CMK (cell line): ENCODE data around the gene NLN.
"Not testable (repeated sequence)": the region's sequence is repeated elsewhere in the genome, so short reads cannot be mapped to it uniquely, and the experiment has no call there.

Experiments used
- DNase-seq: peaks from one replicate; pipeline ENCODE4 v3.0.0-alpha.2; 2010; ENCODE audit warnings: low read depth

NLN gene

GRCh38 chr5:65871776-65872175 lies 149.8 kb downstream of the NLN start:
- DNase-seq, result not testable (repeated sequence)

- DNase-seq, result no peak
Observed at GRCh38 chr5:65873181-65873750, 151.3 kb downstream of the NLN start.

GRCh38 chr5:65874241-65874640 lies 152.2 kb downstream of the NLN start:
- DNase-seq, result no peak

- DNase-seq, result no peak
Observed at GRCh38 chr5:65876496-65876895, 154.5 kb downstream of the NLN start.

GRCh38 chr5:65876970-65877369 lies 155.0 kb downstream of the NLN start:
- no peak for DNase-seq
